EL (cell line): Measurements from ENCODE around the gene WDR76.
A peak's percentile ranks its signal among the peaks of the same experiment; 100 is the strongest.
"Not testable (repeated sequence)": the region's sequence is repeated elsewhere in the genome, so short reads cannot be mapped to it uniquely, and the experiment has no call there.

Source experiments
- DNase-seq: peaks from one replicate; pipeline ENCODE4 v3.0.0-alpha.2; 2016

WDR76 gene

DNA sequence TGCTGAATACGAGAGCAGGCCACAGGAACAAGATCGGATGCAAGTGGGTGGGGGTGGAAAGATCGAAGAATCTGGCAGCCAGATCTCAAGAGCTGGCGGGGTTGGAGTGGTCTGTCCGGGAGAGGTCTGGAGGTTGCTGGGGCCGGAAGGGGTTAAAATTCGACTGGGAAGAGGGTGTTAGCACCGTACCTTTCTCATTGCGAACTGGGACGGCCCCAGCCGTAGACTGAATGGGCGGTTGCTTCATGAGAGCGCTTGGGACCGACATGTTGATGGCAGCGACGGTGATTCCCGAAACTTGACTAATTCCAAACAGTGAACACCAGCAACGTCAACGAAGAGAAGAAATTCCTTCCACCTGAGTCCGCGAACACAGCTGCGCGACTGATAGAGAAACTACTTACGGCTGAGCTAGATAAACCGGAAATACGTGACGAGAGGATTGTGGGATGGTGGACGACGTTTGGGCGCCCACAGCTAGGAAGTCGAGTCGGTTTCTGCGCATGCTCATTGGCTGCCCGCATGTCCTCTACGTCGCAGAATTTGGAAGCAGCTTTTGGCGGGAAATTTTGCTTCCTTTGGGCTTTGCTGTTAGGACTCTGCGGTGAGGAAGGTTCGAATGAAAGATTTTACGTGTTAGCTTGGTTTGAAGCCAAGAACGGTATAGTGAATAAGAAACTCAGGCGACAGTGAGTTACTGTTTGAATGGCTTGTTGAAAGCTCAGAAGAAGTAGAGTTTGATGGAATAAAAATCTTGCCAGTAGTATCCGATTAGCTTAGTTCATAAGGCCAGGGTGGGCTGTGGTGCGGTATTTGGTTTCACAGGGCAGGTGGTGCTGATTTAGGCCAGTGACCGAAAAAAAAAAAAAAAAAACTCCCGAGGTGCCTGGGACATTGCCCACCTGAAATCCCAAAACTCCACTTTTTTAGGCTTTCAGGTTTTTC is 2.2 kb upstream of the WDR76 start, which contains the start of gene MFAP1:
TSS of gene MFAP1 (minus strand) at position 389 of the 945 bp plus-strand sequence. CDS start at position 268, 121 bp downstream.
- peak; percentile 97 for DNase-seq

DNA sequence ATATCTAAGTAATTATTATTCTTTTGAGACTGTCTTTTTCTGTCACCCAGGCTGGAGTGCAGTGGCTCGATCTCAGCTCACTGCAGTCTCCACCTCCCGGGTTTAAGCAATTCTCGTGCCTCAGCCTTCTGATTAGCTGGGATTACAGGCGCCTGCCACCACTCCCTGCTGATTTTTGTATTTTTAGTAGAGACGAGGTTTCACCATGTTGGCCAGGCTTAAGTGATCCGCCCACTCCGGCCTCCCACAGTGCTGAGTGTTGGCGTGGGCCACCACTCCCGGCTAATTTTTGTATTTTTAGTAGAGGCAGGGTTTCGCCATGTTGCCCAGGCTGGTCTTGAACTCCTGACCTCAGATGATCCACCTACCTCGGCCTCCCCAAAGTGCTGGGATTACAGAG is 1.5 kb upstream of the WDR76 start:
- DNase-seq = not testable (repeated sequence)

DNA sequence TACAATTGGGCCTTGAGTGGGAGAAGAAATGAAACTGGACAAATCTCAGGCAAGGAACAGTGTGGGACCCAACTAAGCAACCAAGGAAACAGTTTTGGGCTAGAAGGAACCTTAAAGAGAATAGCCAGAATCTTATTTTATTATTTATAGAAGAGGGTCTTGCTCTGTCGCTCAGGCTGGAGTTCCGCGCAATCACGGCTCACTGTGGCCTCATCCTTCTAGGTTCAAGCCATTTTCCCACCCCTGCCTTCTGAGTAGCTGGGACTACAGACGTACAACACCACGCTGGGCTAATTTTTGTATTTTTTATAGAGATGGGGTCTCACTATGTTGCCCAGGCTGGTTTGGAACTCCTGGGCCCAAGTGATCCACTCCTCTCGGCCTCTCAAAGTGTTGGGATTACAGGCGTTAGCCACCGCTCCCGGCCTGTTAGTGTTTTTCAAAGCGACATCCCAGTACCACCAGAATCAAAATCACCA is 734 bp upstream of the WDR76 start:
- no peak for DNase-seq

DNA sequence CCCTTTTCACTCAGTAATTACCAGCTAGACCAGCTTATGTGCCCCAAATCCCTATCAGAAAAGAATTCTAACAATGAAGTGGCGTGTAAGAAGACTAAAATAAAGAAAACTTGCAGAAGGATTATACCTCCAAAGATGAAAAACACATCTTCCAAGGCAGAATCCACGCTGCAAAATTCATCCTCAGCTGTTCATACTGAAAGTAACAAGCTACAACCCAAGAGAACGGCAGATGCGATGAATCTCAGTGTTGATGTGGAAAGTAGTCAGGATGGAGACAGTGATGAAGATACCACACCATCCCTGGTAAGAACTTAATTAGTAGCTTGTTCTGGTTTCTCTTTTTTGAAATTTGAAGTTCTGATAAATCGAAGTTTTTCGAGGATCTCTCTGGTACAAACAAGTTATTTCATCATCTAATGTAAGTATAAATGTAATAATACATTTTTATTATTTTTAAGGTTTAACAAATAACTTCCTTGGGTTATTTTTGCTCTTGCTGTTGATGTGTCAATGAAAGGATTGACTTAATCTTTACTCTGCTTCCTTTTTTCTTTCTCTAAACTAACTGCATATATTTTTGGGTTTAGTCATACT is 1.4 kb downstream of the WDR76 start:
- peak; percentile 28 for DNase-seq

DNA sequence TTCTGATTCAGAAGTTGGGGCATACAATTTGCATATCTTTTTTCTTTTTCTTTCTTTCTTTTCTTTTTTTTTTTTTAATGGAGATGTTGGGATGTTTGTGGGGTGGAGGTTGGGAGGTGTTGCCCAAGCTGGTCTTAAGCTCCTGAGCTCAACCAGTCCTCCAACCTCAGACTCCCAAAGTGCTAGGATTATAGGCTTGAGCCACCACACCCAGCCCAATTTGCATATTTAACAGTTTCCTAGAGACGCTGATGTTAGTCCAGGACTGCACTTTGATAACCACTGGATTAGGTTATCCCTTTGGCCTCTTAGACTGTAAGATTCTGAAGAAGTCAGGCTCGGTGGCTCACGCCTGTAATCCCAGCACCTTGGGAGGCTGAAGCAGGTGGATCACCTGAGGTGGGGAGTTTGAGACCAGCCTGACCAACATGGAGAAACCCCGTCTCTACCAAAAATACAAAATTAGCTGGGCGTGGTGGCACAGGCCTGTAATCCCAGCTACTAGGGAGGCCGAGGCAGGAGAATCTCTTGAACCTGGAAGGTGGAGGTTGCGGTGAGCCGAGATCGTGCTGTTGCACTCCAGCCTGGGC is 3.2 kb downstream of the WDR76 start:
- DNase-seq = not testable (repeated sequence)

DNA sequence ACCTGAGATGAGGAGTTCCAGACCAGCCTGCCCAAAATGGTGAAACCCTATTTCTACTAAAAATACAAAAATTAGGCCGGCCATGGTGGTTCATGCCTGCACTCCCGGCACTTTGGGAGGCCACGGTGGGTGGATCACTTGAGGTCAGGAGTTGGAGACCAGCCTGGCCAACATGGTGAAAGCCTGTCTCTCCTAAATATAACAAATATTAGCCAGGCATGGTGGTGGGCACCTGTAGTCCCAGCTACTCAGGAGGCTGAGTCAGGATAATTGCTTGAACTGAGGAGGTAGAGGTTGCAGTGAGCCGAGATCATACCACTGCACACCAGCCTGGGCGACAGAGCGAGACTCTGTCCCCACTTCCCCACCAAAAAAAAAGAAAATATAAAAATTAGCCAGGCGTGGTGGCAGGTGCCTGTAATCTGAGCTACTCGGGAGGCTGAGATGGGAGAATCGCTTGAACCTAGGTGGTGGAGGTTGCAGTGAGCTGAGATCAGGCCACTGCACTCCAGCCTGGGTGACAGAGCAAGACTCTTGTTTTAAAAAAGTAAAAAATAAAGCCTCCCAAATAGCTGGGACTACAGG is 4.0 kb downstream of the WDR76 start:
- not testable (repeated sequence) for DNase-seq

DNA sequence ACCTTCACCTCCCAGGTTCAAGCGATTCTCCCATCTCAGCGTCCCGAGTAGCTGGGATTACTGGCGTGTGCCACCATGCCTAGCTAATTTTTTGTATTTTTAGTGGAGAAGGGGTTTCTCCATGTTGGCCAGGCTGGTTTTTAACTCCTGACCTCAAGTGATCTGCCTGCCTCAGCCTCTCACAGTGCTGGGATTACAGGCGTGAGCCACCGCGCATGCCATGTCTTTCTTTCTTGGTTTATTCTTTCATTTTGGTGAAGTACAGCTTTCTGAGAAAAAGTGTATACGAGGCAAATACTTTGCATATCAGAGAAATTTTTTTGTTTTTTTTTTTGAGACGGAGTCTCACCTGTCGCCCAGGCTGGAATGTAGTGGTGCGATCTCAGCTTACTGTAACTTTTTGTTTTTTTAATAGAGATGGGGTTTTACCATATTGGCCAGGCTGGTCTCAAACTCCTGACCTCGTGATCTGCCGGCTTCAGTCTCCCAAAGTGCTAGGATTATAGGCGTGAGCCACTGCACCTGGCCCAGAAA is 4.8 kb downstream of the WDR76 start:
- not testable (repeated sequence) for DNase-seq

DNA sequence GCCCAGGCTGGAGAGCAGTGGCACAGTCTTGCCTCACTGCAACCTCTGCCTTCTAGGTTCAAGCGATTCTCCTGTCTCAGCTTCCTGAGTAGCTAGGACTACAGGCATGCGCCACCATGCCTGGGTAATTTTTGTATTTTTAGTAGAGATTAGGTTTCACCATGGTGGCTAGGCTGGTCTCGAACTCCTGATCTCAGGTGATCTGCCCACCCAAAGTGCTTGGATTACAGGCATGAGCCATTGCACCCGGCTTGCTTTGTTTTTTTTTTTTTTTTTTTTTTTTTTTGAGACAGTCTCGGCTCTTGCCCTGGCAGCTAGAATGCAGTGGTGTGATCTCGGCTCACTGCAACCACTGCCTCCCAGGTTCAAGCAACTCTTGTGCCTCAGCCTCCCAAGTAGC is 5.7 kb downstream of the WDR76 start:
- not testable (repeated sequence) for DNase-seq

DNA sequence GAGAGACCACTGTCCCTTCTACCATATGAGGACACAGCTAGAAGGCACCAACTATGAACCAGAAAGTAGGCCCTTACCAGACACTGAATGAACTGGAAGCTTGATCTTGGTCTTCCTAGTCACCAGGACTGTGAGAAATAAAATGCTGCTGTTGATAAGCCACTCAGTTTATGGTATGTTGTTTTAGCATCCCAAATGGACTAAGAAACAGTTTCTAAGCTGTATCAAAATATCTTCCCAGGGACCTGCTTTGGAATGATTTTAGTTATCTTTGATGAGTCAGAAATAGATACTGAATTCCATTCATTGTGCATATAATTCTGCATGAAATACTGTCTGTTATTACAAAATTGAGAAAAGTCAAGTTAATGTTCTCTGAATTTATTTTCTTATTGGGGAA is 18.6 kb downstream of the WDR76 start:
- peak; percentile 10 for DNase-seq

DNA sequence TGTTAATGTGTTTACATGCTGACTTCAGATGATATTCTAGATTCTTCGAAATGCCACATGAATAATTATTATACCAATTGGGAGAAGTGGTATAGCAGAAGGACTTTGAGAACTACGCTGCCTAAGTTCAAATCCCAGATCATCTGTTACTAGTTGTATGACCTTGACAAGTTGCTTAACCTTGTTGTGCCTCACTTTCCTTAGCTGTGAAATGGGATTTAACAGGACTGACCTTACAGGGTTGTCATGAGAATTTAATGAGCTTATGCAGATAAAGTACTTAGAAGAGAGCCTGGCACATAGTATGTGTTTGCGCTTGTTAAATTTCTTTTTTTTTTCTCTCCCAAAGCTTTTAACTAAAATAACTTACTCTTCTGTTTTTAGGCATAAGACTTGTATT is 24.4 kb downstream of the WDR76 start:
- DNase-seq = no peak

DNA sequence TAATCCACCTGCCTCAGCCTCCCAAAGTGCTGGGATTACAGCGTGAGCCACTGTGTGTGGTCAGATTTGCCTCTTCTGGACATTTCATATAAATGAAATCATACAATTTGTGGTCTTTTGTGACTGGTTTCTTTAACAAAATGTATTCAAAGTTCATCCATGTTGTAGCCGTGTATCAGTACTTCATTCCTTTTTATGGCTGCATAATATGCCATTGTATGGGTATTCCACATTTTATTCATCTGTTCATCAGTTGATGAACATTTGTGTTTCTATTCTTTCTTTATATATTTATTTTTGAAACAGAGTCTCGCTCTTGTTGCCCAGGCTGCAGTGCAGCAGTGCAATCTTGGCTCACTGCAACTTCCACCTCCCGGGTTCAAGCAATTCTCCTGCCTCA is 25.8 kb downstream of the WDR76 start:
- no peak for DNase-seq

DNA sequence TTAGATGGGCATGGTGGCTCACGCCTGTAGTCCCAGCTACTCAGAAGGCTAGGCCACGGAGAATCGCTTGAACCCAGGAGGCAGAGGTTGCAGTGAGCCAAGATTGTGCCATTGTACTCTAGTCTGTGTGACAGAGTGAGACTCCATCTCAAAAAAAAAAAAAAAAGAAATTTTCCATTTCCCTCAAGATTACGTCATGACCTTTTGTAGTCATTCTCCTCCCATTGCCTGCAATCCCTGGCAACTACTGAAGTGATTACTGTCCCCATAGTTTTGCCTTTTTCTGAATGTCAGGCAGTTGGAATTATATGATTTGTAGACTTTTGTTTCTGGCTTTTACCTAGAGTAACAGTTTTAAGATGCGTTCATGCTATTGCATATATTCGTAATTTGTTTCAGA is 28.0 kb downstream of the WDR76 start:
- no peak for DNase-seq

DNA sequence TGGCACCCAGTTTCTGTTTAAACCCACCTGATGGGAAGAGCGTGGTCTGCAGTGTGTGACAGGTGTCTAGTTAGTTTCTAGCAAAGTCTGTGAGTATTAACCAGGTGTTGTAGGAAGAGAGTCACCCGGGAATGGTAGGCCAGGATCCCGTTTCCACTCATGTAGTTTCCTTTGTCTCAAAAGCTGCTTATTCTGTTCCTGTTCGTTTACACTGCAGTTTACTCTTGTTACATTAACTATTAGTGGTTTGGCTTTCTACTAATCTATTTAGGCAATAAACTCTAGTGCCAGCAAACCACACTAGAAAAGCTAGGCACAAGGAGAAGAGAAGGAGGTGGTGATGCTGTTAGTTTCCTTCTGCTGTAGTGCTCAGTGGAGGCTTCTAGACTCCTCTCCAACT is 32.7 kb downstream of the WDR76 start:
- no peak for DNase-seq

DNA sequence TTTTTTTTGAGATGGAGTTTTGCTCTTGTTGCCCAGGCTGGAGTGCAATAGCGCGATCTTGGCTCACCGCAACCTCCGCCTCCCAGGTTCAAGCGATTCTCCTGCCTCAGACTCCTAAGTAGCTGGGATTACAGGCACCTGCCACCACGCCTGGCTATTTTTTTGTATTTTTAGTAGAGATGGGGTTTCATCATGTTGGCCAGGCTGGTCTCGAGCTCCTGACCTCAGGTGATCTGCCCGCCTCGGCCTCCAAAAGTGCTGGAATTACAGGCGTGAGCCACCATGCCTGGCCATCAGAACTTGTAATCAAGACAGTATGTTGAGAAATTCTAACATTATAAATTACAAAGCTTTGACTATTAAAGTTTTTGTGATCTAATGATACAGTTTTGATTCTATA is 39.8 kb downstream of the WDR76 start:
- not testable (repeated sequence) for DNase-seq

DNA sequence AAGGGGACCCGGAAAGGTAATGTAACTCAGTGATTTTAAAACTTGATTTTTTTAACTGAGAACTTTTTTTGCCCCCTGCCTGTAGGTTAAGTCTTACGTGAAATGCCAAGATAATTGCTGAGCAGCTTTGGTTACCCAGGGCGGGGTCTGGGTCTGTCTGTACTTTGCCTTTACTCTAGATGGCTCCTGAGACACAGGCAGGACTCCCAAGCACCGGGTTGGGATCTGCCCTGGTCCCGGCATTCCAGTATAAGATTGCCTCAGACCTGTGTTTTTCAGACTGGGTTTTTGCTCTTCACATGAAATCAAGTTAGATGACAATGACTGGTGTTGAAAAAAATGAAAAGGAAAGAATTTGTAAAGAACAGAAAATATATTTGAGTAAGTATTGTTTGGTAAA is 40.3 kb downstream of the WDR76 start:
- DNase-seq = no peak

DNA sequence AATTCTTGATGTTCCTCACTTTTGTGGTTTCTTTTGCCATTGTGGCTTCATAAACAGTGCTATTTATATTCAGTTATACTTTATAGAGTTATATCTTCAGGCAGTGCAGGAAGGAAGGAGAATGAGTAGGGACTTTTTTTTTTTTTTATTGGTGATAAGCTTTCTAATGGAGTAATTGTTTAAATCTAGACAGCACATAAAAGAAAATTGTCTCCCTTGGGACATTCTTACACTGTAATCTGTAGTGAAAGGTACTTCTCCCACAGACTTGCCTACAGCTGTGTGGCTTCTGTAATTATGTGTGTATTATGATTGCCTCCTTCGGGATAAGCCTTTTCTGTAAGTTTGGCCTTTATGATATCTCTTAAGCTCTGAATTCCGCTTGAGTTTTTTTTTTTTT is 41.6 kb downstream of the WDR76 start:
- DNase-seq = no peak

DNA sequence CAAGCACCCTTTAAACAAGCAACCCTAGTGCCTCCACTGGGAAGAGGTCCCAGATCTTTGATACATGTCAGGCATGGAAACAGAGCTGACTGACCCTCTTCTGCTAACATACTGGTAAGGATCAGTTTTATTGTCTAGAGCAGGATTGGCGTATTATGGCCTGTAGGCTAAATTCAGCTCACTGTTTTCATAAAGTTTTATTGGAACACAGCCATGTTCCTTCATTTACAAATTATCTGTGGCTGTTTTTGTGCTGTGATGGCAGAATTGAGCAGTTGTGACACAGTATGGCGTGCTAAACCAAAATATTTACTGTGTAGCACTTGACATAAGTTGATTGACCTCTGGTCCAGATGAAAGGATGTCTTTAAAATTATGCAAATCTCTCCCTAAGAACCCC is 45.0 kb downstream of the WDR76 start:
- DNase-seq = no peak

DNA sequence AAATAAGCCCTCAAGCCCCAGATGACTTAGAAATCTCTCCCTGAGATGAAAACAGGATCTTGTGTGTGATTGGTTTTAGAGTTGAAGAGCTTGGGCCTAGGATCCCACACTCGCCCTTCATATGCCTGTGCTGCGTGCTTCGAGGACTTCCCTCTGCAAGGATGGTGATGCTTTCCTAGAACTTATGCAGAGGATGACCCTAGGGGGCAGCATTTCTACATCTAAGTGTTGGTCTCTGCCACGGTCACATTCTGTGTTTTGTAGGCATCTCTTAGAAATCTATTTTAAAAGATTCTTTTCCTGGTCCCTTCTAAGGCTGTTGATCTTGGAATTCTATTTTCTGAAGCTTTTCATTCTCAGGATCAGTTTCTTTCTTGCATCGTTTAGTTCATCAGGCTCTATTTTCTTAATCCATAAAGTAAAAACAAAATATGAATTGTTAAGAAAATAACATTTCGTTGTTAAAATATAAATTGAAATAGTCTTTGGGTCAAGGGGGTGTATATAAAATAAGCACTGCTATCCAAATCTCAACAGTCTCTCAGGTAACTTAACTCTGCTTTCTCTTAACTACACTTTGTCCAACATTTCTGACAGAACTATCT is 45.7 kb downstream of the WDR76 start:
- peak; percentile 62 for DNase-seq

DNA sequence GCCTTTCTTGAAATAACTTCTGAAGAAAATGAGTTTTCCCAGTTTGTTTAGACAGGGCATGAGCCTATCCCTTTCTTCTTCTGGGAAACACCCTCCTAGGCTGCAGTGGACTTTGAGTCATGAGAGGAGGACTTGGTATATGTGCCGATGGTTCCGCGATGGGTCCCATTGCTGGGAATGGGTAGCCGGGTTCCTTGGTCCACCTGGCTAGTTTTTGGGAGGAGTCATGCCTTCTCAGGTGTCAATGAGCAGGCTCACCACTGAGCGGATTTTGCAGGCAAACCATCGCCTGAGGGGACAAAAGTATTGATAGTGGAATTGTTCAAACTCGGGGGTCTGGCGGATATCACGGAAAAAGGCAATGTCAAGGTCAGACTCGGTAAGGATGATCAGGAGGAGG is 46.8 kb downstream of the WDR76 start:
- DNase-seq = no peak

DNA sequence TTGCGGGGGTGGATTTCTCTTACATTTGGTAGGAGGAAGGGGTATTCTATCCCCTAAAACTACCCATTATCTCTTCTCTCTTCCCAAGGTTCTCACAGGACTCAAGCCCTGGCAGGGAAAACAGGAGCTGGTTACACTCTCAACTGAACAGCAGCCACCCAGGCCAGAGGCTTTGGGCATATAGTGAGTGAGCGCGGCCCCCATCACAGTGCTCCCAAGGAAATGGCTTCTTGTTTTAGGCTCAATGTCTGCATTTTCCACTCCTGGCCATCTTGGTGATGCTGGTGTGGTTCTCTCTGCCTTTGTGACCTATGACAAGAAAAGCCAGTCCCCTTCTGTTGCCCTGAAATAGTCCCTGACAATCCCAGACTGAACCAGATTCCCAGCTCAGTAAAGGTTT is 50.1 kb downstream of the WDR76 start:
- DNase-seq = no peak

DNA sequence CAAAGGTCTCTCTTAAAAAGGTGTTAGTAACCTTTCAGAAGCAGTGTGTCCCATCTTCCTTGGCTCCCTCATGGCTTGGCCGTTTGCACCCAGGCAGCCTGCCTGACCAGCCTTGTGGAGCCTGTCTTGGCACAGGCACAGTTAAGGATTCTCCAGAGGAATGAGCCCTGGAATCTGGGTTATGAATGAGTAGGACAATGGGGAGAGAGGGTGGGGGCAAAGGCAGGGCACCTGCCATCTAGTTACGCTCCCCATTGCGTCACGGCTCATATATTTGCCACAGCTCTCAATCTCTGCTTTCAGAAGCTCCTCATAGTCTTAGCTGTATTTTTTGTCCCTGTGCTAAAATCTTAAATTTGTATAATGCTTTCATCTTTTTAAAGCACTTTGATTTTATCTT is 50.6 kb downstream of the WDR76 start:
- no peak for DNase-seq

DNA sequence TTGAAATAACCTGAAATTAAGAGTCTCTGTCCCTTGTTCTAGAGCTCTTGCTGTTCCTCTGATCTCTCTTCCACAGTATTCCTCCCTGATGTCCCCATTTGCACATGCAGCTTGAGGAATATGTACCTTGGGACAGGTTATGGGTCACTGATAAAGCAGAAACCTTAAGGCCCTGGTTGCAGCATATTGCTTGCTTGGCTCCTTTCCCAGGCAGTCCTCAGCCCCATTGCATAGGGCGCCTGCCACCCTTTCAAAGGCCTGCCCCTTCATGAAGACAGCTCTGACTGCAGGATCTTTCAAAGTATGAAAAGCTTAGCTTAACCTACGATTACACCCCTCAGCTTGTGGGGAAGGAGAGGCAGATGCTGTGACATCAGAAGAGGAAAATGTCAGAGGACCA is 51.6 kb downstream of the WDR76 start:
- no peak for DNase-seq
